BLaER1 (cell line): ENCODE results near the gene KRI1.
A peak's percentile ranks its signal among the peaks of the same experiment; 100 is the strongest.

Experiments
- H3K27ac ChIP-seq: shearing (Covaris generic); formaldehyde crosslinking; 2 replicates; pipeline ENCODE4 v1.8.1; 2022
- H3K27me3 ChIP-seq: shearing (Covaris generic); formaldehyde crosslinking; 2 replicates; pipeline ENCODE4 v1.8.1; 2022
- H3K36me3 ChIP-seq: shearing (Covaris generic); formaldehyde crosslinking; 2 replicates; pipeline ENCODE4 v1.8.1; 2022
- H3K4me1 ChIP-seq: shearing (Covaris generic); formaldehyde crosslinking; 2 replicates; pipeline ENCODE4 v1.8.1; 2022
- H3K4me2 ChIP-seq: shearing (Covaris generic); formaldehyde crosslinking; 2 replicates; pipeline ENCODE4 v1.8.1; 2022
- H3K4me3 ChIP-seq: shearing (Covaris generic); formaldehyde crosslinking; 2 replicates; pipeline ENCODE4 v1.8.1; 2022
- H3K9ac ChIP-seq: shearing (Covaris generic); formaldehyde crosslinking; 2 replicates; pipeline ENCODE4 v1.8.1; 2022
- H3K9me3 ChIP-seq: shearing (Covaris generic); formaldehyde crosslinking; 2 replicates; pipeline ENCODE4 v1.8.1; 2022
- H4K20me1 ChIP-seq: shearing (Covaris generic); formaldehyde crosslinking; 2 replicates; pipeline ENCODE4 v1.8.1; 2022
- Cebpa-rat ChIP-seq: shearing (Covaris generic); IDR thresholded peaks from 2 replicates; pipeline ENCODE4 v1.8.1; 2022

The KRI1 gene

DNA sequence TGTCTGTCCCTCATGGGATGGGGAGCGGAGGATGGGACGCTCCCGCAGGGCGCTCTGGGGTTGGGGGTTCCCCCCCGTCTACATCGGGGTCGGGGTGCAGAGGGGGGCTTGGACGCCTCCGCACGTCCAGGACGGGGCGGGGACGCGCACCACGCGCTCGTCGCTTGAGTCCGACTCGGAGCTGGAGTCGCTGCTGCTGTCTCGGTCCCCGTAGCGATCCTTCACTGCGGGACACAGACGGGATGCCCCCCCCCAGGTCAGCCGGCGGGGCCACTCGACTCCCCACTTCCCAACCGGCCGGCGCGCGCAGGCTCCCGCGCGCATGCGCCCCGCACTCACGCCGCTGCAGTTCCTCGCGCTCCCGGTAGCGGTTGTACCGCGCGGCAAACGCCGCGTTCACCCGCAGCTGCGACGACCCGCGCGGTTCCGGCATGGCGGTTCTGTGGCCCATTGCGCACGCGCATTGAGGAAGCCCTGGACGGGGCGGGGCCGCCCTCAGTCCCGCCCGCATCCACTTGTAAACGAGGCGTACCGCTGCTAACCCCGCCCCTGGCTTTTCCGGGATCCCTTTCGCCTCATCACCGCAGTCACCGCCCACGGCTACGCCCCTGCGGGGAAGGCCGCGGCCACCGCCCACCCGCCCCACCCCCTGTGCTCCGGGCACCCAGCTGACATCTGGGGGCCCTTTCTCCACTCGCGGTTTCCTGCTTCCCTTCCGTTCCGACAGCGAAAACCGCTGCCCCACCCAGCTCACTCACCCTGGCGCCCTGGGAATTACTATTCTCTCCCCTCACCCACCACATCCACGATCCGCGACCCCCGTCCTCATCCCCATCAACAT lies at the start of gene KRI1:
Gene KRI1, minus strand, starts transcription at position 444 of the 841 bp plus-strand sequence. Its CDS starts 11 bp downstream, at position 433.
- H3K36me3 ChIP-seq: peaks cover 45% of the 10 kb centered on the region
- no peaks in the 10 kb centered on the region for H3K27me3 ChIP-seq
- H3K4me3 ChIP-seq: peak within 1 kb of the TSS; percentile 93
- H3K4me1 ChIP-seq: peaks cover 64% of the 10 kb centered on the region
- peak within 1 kb of the TSS; percentile 100 for H3K9ac ChIP-seq
- peak within 1 kb of the TSS; percentile 100 for H3K27ac ChIP-seq
- 0 out of 2 replicates have a peak, but pooled peaks cover 4% of the 10 kb centered on the region for H4K20me1 ChIP-seq
- H3K9me3 ChIP-seq: no peaks in the 10 kb centered on the region
- TF ChIP-seq Cebpa-rat: no peak
- peak within 1 kb of the TSS; percentile 99 for H3K4me2 ChIP-seq

DNA sequence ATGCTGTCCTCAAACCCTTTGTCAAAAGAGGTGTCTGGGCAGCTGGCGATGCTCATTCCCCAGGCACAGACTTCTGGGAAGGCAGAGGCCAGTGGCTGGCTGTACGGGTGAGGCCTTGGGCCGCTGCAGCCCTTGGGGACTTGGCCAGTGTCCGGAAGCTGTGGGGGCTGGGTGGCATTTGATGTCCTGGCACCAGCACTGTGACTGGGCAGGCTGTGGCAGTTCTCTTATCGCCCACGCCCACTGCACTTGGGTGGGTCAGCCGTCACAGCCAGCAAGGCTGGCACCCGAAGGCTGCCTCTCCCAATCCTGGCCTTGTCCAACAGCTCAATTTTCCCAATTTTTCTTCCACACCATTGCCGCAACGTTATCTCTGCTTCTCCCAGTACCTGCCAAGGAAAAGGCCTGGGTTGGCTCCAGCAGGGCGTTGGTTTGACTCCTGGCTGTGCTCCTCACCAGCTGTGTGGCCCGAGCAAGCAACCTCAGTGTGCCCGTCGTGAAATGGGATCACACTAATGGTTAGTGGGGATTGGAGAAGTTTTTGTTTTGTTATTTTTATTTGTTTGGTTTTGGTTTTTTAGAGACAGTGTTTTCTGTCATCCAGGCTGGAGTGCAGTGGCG lies 46.8 kb upstream of the KRI1 start:
- no peak overlapping the region for H3K4me2 ChIP-seq
- no peak for TF ChIP-seq Cebpa-rat
- peaks cover 40% of the 10 kb centered on the region for H3K4me1 ChIP-seq
- H3K27ac ChIP-seq: no peak overlapping the region
- peaks cover 99% of the 10 kb centered on the region for H4K20me1 ChIP-seq
- no peak overlapping the region for H3K4me3 ChIP-seq
- no peaks in the 10 kb centered on the region for H3K27me3 ChIP-seq
- peaks cover 72% of the 10 kb centered on the region for H3K36me3 ChIP-seq
- no peak overlapping the region for H3K9ac ChIP-seq
- peaks cover 4% of the 10 kb centered on the region; the same call in 1 of the 2 replicates for H3K9me3 ChIP-seq

DNA sequence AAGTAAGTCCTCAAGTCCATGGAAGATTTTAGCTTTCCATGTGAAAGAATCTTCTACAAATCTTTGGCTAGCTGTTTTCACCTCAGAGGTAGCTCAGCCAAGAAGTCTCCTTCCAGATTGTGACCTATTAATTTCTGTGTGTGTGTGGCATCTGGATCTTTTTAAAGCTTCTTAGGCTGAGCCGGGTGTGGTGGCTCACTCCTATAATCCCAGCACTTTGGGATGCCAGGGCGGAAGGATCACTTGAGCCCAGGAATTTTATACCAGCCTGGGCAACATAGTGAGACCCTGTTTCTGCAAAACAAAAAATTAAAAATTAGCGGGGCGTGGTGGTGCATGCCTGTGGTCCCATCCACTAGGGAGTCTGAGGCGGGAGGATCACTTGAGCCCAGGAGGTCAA lies 46.1 kb upstream of the KRI1 start:
- no peak overlapping the region for H3K4me3 ChIP-seq
- peaks cover 99% of the 10 kb centered on the region for H4K20me1 ChIP-seq

DNA sequence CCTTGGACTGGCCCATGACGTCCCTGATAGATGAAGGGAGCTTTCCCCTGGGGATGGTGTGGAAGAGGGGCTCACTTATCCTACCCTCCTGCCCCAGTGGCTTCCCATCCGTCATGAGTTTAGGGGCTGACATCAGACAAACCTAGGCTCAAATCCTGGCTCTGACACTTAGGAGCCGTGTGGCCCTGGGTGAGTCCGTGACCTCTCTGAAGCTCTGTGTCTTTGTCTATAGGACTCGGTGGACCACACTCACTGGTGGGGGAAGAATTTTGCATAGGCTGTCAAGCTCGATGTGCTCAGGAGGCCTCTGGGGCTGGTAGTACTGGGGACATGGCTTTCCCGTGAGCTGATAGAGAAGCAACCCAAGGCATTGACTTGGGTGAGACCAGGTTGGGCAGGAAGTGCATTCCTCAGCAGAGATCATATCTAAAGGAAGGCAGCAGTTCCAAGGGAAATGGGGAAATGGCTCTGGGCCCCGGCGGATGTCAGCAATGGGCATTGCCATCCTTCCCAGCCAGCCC lies 38.7 kb upstream of the KRI1 start:
- H3K4me3 ChIP-seq: peak overlapping the region; percentile 97
- H3K36me3 ChIP-seq: peaks cover 26% of the 10 kb centered on the region
- peaks cover 62% of the 10 kb centered on the region for H4K20me1 ChIP-seq
- no peak for TF ChIP-seq Cebpa-rat
- H3K4me1 ChIP-seq: peaks cover 49% of the 10 kb centered on the region
- H3K9me3 ChIP-seq: no peaks in the 10 kb centered on the region
- peak overlapping the region; percentile 96 for H3K4me2 ChIP-seq
- H3K27ac ChIP-seq: peak overlapping the region; percentile 99
- H3K9ac ChIP-seq: peak overlapping the region; percentile 99
- H3K27me3 ChIP-seq: no peaks in the 10 kb centered on the region

More for the DNA sequence above, 46.1 kb upstream of the KRI1 start:
- H3K9me3 ChIP-seq: peaks cover 4% of the 10 kb centered on the region; the same call in 1 of the 2 replicates
- TF ChIP-seq Cebpa-rat: no peak
- peaks cover 36% of the 10 kb centered on the region for H3K4me1 ChIP-seq
- no peaks in the 10 kb centered on the region for H3K27me3 ChIP-seq
- no peak overlapping the region for H3K27ac ChIP-seq
- H3K9ac ChIP-seq: no peak overlapping the region
- H3K36me3 ChIP-seq: peaks cover 70% of the 10 kb centered on the region
- H3K4me2 ChIP-seq: no peak overlapping the region

DNA sequence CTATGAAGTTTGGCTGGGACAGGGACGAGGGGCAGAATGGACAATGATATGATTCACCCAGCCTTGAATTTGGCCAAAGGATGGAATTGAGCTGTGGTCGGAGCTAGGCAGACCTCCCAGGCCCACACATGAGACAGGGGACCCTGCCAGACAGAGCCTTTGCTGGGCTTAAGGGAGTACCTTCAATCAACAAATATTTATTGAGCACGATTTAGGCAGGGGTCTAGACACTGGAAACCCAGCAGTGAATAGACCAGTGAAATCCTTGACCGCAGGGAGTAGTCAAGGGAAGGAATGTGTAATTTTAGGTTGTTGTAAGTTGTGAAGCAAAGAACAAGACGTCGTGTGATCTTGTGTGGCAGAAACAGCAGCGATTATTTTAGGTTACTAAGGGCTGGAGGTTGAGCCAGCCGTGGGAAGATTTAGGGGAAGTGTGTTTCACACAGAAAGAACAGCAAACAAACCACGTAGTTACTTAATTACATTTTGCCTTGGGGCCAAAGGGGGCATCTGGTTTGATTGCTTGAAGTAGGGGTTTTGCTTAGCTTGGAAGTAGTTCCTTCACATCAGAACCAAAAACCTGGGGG lies 38.2 kb upstream of the KRI1 start:
- Histone ChIP-seq H4K20me1 (peaks cover 57% of the 10 kb centered on the region), H3K9ac (peak overlapping the region; percentile 99), H3K27ac (peak overlapping the region; percentile 99), H3K4me3 (peak overlapping the region; percentile 97), H3K36me3 (peaks cover 23% of the 10 kb centered on the region), H3K4me2 (peak overlapping the region; percentile 96), H3K27me3 (no peaks in the 10 kb centered on the region), H3K4me1 (peaks cover 50% of the 10 kb centered on the region), H3K9me3 (no peaks in the 10 kb centered on the region)
- no peak for TF ChIP-seq Cebpa-rat

DNA sequence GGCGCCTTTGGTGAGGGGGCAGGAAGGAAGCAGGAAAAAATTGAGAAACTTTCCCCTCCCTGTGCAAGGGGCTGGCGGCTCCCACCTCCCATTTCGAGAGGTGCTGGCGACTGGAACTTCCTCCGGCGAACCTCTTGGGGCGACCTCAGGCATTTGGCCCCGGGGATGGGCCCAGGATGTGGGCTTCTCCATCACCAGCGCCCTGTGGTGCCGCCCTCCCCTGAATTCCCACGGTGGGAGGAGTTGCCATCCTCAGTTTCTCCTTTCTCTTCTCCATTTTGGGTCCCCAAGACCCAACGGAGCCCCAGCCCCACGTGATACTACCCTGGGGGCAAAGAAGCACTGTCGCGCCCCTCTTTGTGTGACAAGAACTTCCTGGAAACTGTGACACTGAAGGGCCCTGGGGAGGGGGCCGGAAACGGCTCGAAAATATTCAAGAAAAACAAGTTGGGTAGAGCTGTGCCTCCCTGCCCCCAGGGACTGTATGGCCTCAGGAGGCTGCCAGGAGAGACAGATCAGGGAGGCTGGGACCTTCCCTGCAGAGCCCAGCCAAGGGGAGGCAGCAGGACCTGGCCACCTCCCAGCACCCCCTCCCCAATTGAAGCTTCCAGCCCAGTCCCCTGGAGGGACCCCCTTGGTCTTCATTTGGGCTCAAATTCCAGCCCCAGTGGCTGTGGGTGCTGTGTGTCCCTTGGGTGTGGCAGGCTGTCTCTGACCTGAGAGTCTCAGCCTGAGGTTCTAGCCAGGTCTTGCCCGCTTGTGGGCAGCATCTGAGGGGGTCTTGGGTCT lies 37.5 kb upstream of the KRI1 start:
- no peak for TF ChIP-seq Cebpa-rat
- peaks cover 20% of the 10 kb centered on the region for H3K36me3 ChIP-seq
- H3K4me3 ChIP-seq: peak overlapping the region; percentile 97
- H3K27ac ChIP-seq: peak overlapping the region; percentile 99
- no peaks in the 10 kb centered on the region for H3K27me3 ChIP-seq
- peaks cover 57% of the 10 kb centered on the region for H3K4me1 ChIP-seq
- H3K9me3 ChIP-seq: no peaks in the 10 kb centered on the region
- H3K9ac ChIP-seq: peak overlapping the region; percentile 99
- peaks cover 50% of the 10 kb centered on the region for H4K20me1 ChIP-seq
- peak overlapping the region; percentile 96 for H3K4me2 ChIP-seq

DNA sequence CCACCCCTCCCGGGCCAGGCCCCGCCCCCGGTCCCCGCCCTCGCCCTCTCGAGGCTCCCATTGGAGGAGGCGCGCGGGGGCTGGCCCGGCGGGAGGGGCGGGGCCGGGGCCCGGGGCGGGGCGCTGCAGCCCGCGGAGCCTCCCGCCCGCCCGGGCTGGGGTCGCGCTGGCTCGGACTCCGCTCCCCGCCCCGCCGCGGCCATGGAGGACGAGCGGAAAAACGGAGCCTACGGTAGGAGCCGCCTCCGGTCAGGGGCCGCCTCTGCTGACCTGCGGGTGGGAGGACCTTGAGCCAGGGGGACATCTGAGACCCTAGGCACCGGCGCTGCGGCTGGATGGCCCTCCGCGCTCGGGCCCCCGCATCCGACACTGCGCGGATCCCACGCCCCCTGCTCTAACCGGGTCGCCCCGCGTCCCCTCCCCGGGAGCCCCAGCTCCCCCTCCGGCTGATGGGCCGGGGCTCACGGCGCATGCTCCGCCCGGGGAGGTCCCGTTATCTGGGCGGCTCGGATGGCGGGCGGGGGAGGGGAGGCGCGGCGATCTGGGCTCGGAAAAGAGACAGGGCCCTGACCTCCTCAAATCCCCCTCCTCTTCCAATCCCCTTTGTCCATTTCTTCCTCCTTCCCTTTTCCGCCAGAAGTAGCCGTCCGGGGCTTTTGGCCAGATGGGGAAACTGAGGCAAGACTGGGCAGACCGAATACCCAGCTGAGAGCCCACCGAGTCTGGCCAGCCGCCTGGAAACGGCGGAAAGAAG lies 36.7 kb upstream of the KRI1 start:
- no peaks in the 10 kb centered on the region for H3K9me3 ChIP-seq
- H3K4me2 ChIP-seq: peak overlapping the region; percentile 96
- TF ChIP-seq Cebpa-rat: no peak
- peaks cover 42% of the 10 kb centered on the region for H4K20me1 ChIP-seq
- H3K27ac ChIP-seq: peak overlapping the region; percentile 99
- H3K27me3 ChIP-seq: no peaks in the 10 kb centered on the region
- H3K9ac ChIP-seq: peak overlapping the region; percentile 99
- peak overlapping the region; percentile 97 for H3K4me3 ChIP-seq
- peaks cover 64% of the 10 kb centered on the region for H3K4me1 ChIP-seq
- peaks cover 17% of the 10 kb centered on the region for H3K36me3 ChIP-seq

DNA sequence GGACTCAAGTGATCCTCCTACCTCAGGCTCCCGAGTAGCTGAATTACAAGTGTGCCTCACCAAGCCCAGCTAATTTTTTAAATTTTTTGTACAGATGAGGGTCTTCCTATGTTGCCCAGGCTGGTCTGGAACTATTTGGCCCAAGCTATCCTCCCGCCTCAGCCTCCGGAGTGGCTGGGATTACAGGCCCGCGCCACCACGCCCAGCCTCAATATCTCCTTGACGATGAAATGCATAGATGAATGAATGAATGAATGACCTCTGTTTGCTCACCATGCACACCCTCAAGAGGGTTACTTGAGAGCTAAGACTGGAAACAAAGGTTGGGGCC lies 36.2 kb upstream of the KRI1 start:
- H3K27me3 ChIP-seq: no peaks in the 10 kb centered on the region
- no peak overlapping the region for H3K27ac ChIP-seq
- peak overlapping the region; percentile 55 for H3K4me2 ChIP-seq
- H3K36me3 ChIP-seq: peaks cover 12% of the 10 kb centered on the region; the same call in 1 of the 2 replicates
- H3K4me3 ChIP-seq: no peak overlapping the region
- peaks cover 70% of the 10 kb centered on the region for H3K4me1 ChIP-seq
- H4K20me1 ChIP-seq: peaks cover 37% of the 10 kb centered on the region
- TF ChIP-seq Cebpa-rat: no peak
- H3K9ac ChIP-seq: no peak overlapping the region
- H3K9me3 ChIP-seq: no peaks in the 10 kb centered on the region
